Measurements from ENCODE around the gene CLEC4G.

The CLEC4G gene

DNA sequence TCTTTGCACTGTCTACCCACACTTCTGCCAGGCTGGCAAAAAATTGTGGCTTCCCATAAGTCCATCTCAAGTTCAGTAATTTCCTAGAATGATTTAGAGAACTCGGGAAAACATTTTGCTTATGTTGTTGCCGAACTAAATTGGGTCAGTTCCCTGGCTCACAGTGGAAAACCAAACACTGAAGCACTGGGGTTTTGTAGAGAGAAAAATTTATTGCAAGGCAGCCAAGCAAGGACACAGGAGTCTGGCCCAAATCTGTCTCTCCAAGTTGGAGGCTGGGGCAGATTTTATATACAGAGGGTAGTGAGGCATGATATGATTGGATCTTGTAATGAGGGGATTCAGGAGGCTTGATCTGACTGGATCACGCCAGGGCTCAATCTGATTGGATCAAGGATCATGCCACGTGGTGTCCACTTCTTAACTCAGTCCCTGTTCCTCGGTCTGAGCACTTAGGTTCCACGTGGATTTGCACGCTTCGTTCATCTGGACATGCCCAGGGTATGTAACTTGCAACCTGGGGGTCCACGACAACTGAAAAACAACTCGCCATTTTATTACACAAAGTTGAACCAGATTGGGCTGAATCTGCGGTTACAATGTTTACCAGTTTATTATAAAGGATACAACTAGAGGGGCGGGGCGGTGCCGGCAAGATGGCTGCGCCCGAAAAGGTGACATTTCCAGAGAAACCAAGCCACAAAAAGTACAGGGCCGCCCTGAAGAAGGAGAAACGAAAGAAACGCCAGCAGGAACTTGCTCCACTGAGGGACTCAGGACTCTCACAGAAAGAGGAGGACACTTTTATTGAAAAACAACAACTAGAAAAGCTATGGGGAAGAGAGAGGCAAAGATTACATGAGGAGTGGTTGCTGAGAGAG is 8.1 kb upstream of the CLEC4G start:
- no peak for TF ChIP-seq ZFX (IDR thresholded peaks at IDR 0.05)
- TF ChIP-seq, protein P1, sequence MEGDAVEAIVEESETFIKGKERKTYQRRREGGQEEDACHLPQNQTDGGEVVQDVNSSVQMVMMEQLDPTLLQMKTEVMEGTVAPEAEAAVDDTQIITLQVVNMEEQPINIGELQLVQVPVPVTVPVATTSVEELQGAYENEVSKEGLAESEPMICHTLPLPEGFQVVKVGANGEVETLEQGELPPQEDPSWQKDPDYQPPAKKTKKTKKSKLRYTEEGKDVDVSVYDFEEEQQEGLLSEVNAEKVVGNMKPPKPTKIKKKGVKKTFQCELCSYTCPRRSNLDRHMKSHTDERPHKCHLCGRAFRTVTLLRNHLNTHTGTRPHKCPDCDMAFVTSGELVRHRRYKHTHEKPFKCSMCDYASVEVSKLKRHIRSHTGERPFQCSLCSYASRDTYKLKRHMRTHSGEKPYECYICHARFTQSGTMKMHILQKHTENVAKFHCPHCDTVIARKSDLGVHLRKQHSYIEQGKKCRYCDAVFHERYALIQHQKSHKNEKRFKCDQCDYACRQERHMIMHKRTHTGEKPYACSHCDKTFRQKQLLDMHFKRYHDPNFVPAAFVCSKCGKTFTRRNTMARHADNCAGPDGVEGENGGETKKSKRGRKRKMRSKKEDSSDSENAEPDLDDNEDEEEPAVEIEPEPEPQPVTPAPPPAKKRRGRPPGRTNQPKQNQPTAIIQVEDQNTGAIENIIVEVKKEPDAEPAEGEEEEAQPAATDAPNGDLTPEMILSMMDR (conservative IDR thresholded peaks at IDR 0.05): no peak

GRCh38 chr19:7739211-7739755 is 7.4 kb upstream of the CLEC4G start:
- no peak overlapping the region for H3K27ac ChIP-seq
- no peak for TF ChIP-seq ZFX (IDR thresholded peaks at IDR 0.05)
- TF ChIP-seq, protein P1 (conservative IDR thresholded peaks at IDR 0.05): no peak

More for the DNA sequence above, 8.1 kb upstream of the CLEC4G start:
- no peak overlapping the region for H3K27ac ChIP-seq

- TF ChIP-seq, protein P1 (conservative IDR thresholded peaks at IDR 0.05): no peak
- TF ChIP-seq ZFX (IDR thresholded peaks at IDR 0.05): no peak
- H3K27ac ChIP-seq: no peak overlapping the region
Measured at GRCh38 chr19:7738023-7738422, 6.1 kb upstream of the CLEC4G start.

DNA sequence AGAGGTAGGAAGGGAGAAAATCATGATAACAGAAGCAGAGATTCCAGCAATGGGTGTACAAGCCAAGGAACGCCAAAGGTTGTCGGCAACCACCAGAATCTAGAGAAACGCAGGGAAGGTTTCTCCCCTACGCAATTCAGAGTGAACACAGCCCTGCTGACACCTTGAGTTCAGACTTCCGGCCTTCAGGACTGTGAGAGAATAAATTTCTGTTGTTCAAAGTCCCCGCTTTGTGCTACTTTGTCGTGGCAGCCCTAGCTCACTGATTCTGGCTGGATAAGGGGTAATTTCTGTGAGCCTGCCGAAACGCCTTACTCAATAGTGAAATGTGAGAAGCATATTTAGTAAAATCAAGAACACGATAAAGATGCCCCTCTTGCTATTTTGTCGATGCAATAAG is 5.3 kb upstream of the CLEC4G start:
- H3K27ac ChIP-seq: no peak overlapping the region
- TF ChIP-seq, protein P1 (conservative IDR thresholded peaks at IDR 0.05): no peak
- no peak for TF ChIP-seq ZFX (IDR thresholded peaks at IDR 0.05)

GRCh38 chr19:7736148-7736547 is 4.2 kb upstream of the CLEC4G start:
- H3K27ac ChIP-seq: no peak overlapping the region
- TF ChIP-seq, protein P1 (conservative IDR thresholded peaks at IDR 0.05): no peak
- no peak for TF ChIP-seq ZFX (IDR thresholded peaks at IDR 0.05)

DNA sequence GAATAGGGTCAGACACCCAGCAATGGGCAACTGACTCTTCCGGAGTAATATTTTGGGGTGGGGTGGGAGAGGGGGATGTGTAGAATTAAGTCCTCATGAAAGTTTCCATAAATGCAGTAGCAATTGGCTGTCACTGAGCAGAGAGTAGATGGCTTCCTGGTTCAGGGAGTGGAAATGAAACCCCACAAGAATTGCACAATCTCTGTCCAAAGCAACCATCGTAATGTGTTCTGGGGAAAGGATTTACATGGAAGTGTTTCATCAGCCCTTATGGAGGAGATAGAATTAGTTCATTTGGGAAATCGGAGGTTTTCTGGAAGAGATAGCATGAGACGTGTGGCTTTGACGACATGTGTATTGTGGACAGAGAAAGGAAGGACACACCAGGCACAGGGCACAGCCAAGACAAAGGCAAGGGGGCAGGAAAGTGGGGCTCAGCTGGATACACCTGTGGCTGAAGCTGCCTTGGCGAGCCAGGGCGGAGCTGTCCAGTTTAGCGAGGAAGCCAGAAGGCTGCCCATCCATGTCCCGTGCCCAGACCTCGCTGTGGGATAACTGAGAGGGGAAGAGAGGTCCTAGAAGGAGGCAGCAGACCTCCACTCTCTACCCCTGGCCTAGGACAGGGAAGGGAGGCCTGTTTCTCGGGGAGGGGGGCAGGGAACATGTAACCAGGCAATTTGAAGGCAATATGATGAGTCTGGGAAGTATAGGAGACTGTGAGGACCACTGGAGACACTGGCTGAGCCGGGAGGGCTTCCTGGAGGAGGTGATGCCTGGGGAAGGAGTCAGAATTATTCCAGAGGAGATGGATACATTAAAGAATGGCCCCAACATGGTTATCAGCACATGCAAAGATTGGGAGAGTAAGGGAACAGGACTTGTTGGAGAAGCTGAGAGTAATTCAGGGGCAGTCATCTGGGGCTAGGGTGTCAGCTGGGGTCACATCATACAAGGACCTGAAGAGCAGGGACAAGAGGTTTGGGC is 2.6 kb upstream of the CLEC4G start:
- H3K27ac ChIP-seq: no peak overlapping the region
- no peak for TF ChIP-seq ZFX (IDR thresholded peaks at IDR 0.05)
- TF ChIP-seq, protein P1 (conservative IDR thresholded peaks at IDR 0.05): no peak

Data from C4-2B (cell line).